GM23338 (cell line): ENCODE measurements around the gene MIR17HG. TPM values are rescaled to one million over a fixed set of nuclear protein-coding genes. Genes with fewer than 3 reads are reported as not detected.

Experiments
- ATAC-seq: fragments of 200-7000 bp; cut with Tn5 transposase; 3 replicates; pipeline ENCODE4 v1.9.1; 2020
- DNase-seq: peaks from one replicate; pipeline ENCODE4 v3.0.0-alpha.2; 2015; ENCODE audit warnings: low spot score
- H2AFZ ChIP-seq: fragments of 200-600 bp; sonication (generic); 2 replicates; pipeline ENCODE4 v1.8.0; 2016; ENCODE audit warnings: antibody characterized with exemption, mild to moderate bottlenecking, moderate library complexity
- H3F3A ChIP-seq: fragments of 200-600 bp; sonication (generic); replicated peaks from 2 replicates; pipeline ENCODE4 v1.8.0; 2017; ENCODE audit warnings: antibody characterized with exemption, mixed run types, low read depth
- H3K27ac ChIP-seq: fragments of 200-600 bp; sonication (generic); 2 replicates; pipeline ENCODE4 v1.6.1; 2016; ENCODE audit warnings: low read depth
- H3K27me3 ChIP-seq: fragments of 200-600 bp; sonication (generic); 2 replicates; pipeline ENCODE4 v1.8.0; 2016; ENCODE audit warnings: mild to moderate bottlenecking, mixed run types, moderate library complexity; ENCODE audit not compliant: insufficient read depth
- H3K36me3 ChIP-seq: fragments of 200-600 bp; sonication (generic); 2 replicates; pipeline ENCODE4 v1.8.0; 2016; ENCODE audit warnings: mild to moderate bottlenecking; ENCODE audit not compliant: insufficient read depth
- H3K4me1 ChIP-seq: fragments of 200-600 bp; sonication (generic); 2 replicates; pipeline ENCODE4 v1.8.0; 2016; ENCODE audit warnings: mild to moderate bottlenecking, moderate library complexity; ENCODE audit not compliant: insufficient read depth
- H3K4me2 ChIP-seq: fragments of 200-600 bp; sonication (generic); 2 replicates; pipeline ENCODE4 v1.7.1; 2017; ENCODE audit warnings: mixed run types
- H3K4me3 ChIP-seq: fragments of 200-600 bp; sonication (generic); 2 replicates; pipeline ENCODE4 v1.6.1; 2016; ENCODE audit warnings: mixed run types
- H3K79me2 ChIP-seq: fragments of 200-600 bp; sonication (generic); replicated peaks from 2 replicates; pipeline ENCODE4 v1.8.0; 2017; ENCODE audit warnings: mild to moderate bottlenecking; ENCODE audit not compliant: insufficient read depth
- H3K9me2 ChIP-seq: fragments of 200-600 bp; sonication (generic); 2 replicates; pipeline ENCODE4 v1.8.0; 2017; ENCODE audit not compliant: insufficient read depth
- H4K20me1 ChIP-seq: fragments of 200-600 bp; sonication (generic); replicated peaks from 2 replicates; pipeline ENCODE4 v1.8.0; 2017; ENCODE audit warnings: mild to moderate bottlenecking; ENCODE audit not compliant: insufficient read depth
- H3K27ac Mint-ChIP-seq: 2 replicates; pipeline ENCODE4 v1.8.0; 2020; ENCODE audit warnings: inconsistent platforms, mild to moderate bottlenecking, moderate library complexity, mixed read lengths
- H3K27me3 Mint-ChIP-seq: 3 replicates; pipeline ENCODE4 v1.8.0; 2022; ENCODE audit warnings: low read depth, mild to moderate bottlenecking, moderate library complexity, mixed read lengths, inconsistent platforms; ENCODE audit not compliant: insufficient read depth, poor library complexity
- H3K36me3 Mint-ChIP-seq: 3 replicates; pipeline ENCODE4 v1.8.0; 2021; ENCODE audit warnings: low read depth, mild to moderate bottlenecking, inconsistent platforms, moderate library complexity, mixed read lengths
- H3K4me1 Mint-ChIP-seq: 3 replicates; pipeline ENCODE4 v1.8.0; 2020; ENCODE audit warnings: mild to moderate bottlenecking, inconsistent platforms, mixed read lengths
- H3K4me3 Mint-ChIP-seq: 3 replicates; pipeline ENCODE4 v1.8.0; 2021; ENCODE audit warnings: moderate library complexity, mild to moderate bottlenecking, inconsistent platforms, mixed read lengths
- H3K9me3 Mint-ChIP-seq: 3 replicates; pipeline ENCODE4 v1.8.0; 2020; ENCODE audit warnings: moderate library complexity, mild to moderate bottlenecking, inconsistent platforms, mixed read lengths
- CREB1 ChIP-seq: fragments of 250-450 bp; sonication (Bioruptor Pico); IDR thresholded peaks from 2 replicates; pipeline ENCODE4 v1.5.0; 2020; ENCODE audit warnings: low read depth, mild to moderate bottlenecking, moderate library complexity
- EZH2 ChIP-seq: fragments of 200-600 bp; sonication (generic); IDR thresholded peaks from one replicate; pipeline ENCODE4 v1.8.0; 2017; ENCODE audit warnings: antibody characterized with exemption, mild to moderate bottlenecking, low read depth; ENCODE audit not compliant: unreplicated experiment
- EZH2phosphoT487 ChIP-seq: fragments of 200-600 bp; sonication (generic); IDR thresholded peaks from one replicate; pipeline ENCODE4 v1.8.1; 2018; ENCODE audit warnings: antibody characterized with exemption; ENCODE audit not compliant: unreplicated experiment
- JUNB ChIP-seq: IDR thresholded peaks from one replicate; pipeline ENCODE4 v1.6.1; 2016; ENCODE audit warnings: antibody characterized with exemption; ENCODE audit not compliant: unreplicated experiment
- NANOG ChIP-seq: IDR thresholded peaks from 2 replicates; pipeline ENCODE4 v1.6.1; 2016; ENCODE audit warnings: antibody characterized with exemption, borderline replicate concordance
- POLR2AphosphoS5 ChIP-seq: IDR thresholded peaks from 2 replicates; pipeline ENCODE4 v1.6.1; 2016; ENCODE audit warnings: antibody characterized with exemption, low read depth
- STAT1 ChIP-seq: IDR thresholded peaks from one replicate; pipeline ENCODE4 v1.6.1; 2016; ENCODE audit warnings: antibody characterized with exemption; ENCODE audit not compliant: unreplicated experiment
- ZNF114 ChIP-seq: fragments of 250-450 bp; sonication (Bioruptor Pico); IDR thresholded peaks from 2 replicates; pipeline ENCODE4 v1.5.0; 2020; ENCODE audit warnings: mild to moderate bottlenecking, moderate library complexity
- ZNF331 ChIP-seq: fragments of 250-450 bp; sonication (Bioruptor Pico); IDR thresholded peaks from 2 replicates; pipeline ENCODE4 v1.5.0; 2020; ENCODE audit warnings: low read depth, mild to moderate bottlenecking, moderate library complexity
- polyA plus RNA-seq: library from polyadenylated mRNA; unstranded; fragments of >200 nt; fragmentation: Nextera tagmentation; extraction: Ambion mirVana; gene quantifications from 2 replicates; pipeline ENCODE4 v1.2.1, GENCODE V29; 2016
- total RNA-seq: library from RNA; depleted of rRNA; stranded (reverse); fragments of >200 nt; shearing (Covaris generic); gene quantifications from 2 replicates; pipeline ENCODE4 v1.2.3, GENCODE V29; 2014
- TF ChIP-seq, protein P1 (sequence below): IDR thresholded peaks from 2 replicates; pipeline ENCODE4 v1.6.1; 2016; ENCODE audit warnings: antibody characterized with exemption
- TF ChIP-seq, protein P2 (sequence below), 2 experiments: fragments of 200-600 bp in 1 of 2; sonication (generic) in 1 of 2; conservative IDR thresholded peaks; 2 replicates each; pipeline versions ENCODE4 v1.5.1 to v1.6.1; 2016 to 2017; ENCODE audit warnings: antibody characterized with exemption in 2 of 2, low read depth in 2 of 2, mild to moderate bottlenecking in 2 of 2, moderate library complexity in 1 of 2
- TF ChIP-seq, protein P3 (sequence below): fragments of 250-450 bp; sonication (Bioruptor Pico); IDR thresholded peaks from 2 replicates; pipeline ENCODE4 v1.5.0; 2020; ENCODE audit warnings: mild to moderate bottlenecking, moderate library complexity
- TF ChIP-seq, protein P4 (sequence below): IDR thresholded peaks from one replicate; pipeline ENCODE4 v1.6.1; 2018; ENCODE audit warnings: antibody characterized with exemption; ENCODE audit not compliant: unreplicated experiment

MIR17HG gene
- total and polyA plus RNA-seq, 2 experiments from 2014 or later = 14.8 to 46.0 TPM

DNA sequence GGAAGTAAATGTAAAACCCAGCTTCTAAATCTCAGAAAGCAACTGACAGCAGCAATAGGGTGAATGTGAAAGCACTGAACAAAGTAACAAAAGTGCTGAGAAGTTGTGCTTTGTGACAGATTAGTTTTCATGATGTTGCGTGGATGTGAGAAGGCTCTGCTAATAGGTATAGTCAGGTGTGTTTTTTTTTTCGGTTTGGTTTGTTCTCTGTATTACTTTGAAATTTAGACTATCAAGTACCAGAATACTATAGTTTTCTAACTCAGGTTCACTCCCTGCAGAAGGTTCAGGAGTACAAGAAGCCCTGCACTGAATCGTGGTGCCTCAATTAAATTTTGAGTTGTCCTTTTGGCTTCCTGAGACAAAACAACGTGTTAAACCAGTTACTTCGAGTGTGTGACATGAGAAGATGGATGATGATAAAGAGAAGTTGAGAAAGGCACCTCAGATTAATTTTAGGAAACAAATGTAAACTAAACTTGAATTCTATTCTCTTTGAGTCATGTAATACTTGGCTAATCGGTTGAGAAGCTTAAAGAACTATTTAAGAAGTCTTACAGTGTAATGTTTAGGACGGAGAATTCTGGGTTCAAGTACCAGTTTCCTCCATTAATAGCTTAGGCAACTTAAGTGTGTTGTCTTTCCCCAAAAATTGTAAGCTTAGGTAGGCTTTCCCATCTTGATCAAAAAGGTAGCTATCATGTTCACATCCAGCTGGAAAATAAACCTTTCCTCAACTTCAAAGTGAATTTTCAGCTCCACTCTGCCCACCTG is 10.3 kb downstream of the MIR17HG start:
- Histone ChIP-seq H3K27me3 (no peaks in the 10 kb centered on the region), H4K20me1 (peaks cover 49% of the 10 kb centered on the region), H3K36me3 (peaks cover 40% of the 10 kb centered on the region; the same call in 1 of the 2 replicates), H3K4me2 (no peak overlapping the region), H3K4me1 (no peaks in the 10 kb centered on the region; the same call in 1 of the 2 replicates), H3K4me3 (no peak overlapping the region), H3K27ac (peak overlapping the region; percentile 34), H3K79me2 (peaks cover 14% of the 10 kb centered on the region), H3K9me2 (no peaks in the 10 kb centered on the region), H3F3A (peaks cover 32% of the 10 kb centered on the region), H2AFZ (no peak overlapping the region)
- TF ChIP-seq EZH2phosphoT487 (no peak), ZNF331 (CRISPR knock-in tag) (no peak), STAT1 (no peak), EZH2 (no peak), NANOG (no peak), CREB1 (CRISPR knock-in tag) (no peak), POLR2AphosphoS5 (no peak; the same call in none of the 2 replicates), JUNB (no peak), ZNF114 (CRISPR knock-in tag) (no peak)
- TF ChIP-seq, protein P1, sequence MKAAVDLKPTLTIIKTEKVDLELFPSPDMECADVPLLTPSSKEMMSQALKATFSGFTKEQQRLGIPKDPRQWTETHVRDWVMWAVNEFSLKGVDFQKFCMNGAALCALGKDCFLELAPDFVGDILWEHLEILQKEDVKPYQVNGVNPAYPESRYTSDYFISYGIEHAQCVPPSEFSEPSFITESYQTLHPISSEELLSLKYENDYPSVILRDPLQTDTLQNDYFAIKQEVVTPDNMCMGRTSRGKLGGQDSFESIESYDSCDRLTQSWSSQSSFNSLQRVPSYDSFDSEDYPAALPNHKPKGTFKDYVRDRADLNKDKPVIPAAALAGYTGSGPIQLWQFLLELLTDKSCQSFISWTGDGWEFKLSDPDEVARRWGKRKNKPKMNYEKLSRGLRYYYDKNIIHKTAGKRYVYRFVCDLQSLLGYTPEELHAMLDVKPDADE = no peak
- TF ChIP-seq, protein P2, sequence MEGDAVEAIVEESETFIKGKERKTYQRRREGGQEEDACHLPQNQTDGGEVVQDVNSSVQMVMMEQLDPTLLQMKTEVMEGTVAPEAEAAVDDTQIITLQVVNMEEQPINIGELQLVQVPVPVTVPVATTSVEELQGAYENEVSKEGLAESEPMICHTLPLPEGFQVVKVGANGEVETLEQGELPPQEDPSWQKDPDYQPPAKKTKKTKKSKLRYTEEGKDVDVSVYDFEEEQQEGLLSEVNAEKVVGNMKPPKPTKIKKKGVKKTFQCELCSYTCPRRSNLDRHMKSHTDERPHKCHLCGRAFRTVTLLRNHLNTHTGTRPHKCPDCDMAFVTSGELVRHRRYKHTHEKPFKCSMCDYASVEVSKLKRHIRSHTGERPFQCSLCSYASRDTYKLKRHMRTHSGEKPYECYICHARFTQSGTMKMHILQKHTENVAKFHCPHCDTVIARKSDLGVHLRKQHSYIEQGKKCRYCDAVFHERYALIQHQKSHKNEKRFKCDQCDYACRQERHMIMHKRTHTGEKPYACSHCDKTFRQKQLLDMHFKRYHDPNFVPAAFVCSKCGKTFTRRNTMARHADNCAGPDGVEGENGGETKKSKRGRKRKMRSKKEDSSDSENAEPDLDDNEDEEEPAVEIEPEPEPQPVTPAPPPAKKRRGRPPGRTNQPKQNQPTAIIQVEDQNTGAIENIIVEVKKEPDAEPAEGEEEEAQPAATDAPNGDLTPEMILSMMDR (conservative IDR thresholded peaks at IDR 0.05; ENCODE audit: low read depth in 2 of 2) = no peak
- TF ChIP-seq, protein P3, sequence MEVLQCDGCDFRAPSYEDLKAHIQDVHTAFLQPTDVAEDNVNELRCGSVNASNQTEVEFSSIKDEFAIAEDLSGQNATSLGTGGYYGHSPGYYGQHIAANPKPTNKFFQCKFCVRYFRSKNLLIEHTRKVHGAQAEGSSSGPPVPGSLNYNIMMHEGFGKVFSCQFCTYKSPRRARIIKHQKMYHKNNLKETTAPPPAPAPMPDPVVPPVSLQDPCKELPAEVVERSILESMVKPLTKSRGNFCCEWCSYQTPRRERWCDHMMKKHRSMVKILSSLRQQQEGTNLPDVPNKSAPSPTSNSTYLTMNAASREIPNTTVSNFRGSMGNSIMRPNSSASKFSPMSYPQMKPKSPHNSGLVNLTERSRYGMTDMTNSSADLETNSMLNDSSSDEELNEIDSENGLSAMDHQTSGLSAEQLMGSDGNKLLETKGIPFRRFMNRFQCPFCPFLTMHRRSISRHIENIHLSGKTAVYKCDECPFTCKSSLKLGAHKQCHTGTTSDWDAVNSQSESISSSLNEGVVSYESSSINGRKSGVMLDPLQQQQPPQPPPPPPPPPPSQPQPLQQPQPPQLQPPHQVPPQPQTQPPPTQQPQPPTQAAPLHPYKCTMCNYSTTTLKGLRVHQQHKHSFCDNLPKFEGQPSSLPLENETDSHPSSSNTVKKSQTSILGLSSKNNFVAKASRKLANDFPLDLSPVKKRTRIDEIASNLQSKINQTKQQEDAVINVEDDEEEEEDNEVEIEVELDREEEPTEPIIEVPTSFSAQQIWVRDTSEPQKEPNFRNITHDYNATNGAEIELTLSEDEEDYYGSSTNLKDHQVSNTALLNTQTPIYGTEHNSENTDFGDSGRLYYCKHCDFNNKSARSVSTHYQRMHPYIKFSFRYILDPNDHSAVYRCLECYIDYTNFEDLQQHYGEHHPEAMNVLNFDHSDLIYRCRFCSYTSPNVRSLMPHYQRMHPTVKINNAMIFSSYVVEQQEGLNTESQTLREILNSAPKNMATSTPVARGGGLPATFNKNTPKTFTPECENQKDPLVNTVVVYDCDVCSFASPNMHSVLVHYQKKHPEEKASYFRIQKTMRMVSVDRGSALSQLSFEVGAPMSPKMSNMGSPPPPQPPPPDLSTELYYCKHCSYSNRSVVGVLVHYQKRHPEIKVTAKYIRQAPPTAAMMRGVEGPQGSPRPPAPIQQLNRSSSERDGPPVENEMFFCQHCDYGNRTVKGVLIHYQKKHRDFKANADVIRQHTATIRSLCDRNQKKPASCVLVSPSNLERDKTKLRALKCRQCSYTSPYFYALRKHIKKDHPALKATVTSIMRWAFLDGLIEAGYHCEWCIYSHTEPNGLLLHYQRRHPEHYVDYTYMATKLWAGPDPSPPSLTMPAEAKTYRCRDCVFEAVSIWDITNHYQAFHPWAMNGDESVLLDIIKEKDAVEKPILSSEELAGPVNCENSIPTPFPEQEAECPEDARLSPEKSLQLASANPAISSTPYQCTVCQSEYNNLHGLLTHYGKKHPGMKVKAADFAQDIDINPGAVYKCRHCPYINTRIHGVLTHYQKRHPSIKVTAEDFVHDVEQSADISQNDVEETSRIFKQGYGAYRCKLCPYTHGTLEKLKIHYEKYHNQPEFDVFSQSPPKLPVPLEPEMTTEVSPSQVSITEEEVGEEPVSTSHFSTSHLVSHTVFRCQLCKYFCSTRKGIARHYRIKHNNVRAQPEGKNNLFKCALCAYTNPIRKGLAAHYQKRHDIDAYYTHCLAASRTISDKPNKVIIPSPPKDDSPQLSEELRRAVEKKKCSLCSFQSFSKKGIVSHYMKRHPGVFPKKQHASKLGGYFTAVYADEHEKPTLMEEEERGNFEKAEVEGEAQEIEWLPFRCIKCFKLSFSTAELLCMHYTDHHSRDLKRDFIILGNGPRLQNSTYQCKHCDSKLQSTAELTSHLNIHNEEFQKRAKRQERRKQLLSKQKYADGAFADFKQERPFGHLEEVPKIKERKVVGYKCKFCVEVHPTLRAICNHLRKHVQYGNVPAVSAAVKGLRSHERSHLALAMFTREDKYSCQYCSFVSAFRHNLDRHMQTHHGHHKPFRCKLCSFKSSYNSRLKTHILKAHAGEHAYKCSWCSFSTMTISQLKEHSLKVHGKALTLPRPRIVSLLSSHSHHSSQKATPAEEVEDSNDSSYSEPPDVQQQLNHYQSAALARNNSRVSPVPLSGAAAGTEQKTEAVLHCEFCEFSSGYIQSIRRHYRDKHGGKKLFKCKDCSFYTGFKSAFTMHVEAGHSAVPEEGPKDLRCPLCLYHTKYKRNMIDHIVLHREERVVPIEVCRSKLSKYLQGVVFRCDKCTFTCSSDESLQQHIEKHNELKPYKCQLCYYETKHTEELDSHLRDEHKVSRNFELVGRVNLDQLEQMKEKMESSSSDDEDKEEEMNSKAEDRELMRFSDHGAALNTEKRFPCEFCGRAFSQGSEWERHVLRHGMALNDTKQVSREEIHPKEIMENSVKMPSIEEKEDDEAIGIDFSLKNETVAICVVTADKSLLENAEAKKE (CRISPR knock-in tag) = no peak
- TF ChIP-seq, protein P4, sequence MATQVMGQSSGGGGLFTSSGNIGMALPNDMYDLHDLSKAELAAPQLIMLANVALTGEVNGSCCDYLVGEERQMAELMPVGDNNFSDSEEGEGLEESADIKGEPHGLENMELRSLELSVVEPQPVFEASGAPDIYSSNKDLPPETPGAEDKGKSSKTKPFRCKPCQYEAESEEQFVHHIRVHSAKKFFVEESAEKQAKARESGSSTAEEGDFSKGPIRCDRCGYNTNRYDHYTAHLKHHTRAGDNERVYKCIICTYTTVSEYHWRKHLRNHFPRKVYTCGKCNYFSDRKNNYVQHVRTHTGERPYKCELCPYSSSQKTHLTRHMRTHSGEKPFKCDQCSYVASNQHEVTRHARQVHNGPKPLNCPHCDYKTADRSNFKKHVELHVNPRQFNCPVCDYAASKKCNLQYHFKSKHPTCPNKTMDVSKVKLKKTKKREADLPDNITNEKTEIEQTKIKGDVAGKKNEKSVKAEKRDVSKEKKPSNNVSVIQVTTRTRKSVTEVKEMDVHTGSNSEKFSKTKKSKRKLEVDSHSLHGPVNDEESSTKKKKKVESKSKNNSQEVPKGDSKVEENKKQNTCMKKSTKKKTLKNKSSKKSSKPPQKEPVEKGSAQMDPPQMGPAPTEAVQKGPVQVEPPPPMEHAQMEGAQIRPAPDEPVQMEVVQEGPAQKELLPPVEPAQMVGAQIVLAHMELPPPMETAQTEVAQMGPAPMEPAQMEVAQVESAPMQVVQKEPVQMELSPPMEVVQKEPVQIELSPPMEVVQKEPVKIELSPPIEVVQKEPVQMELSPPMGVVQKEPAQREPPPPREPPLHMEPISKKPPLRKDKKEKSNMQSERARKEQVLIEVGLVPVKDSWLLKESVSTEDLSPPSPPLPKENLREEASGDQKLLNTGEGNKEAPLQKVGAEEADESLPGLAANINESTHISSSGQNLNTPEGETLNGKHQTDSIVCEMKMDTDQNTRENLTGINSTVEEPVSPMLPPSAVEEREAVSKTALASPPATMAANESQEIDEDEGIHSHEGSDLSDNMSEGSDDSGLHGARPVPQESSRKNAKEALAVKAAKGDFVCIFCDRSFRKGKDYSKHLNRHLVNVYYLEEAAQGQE = no peak
- peak overlapping the region; percentile 21; the same call in 1 of the 2 replicates for H3K27ac Mint-ChIP-seq
- DNase-seq = no peak
- ATAC-seq = no peak
- H3K9me3 Mint-ChIP-seq = no peaks in the 10 kb centered on the region; the same call in 2 of the 3 replicates
- peaks cover 62% of the 10 kb centered on the region for H3K36me3 Mint-ChIP-seq
- no peak overlapping the region for H3K4me3 Mint-ChIP-seq
- H3K4me1 Mint-ChIP-seq = peaks cover 22% of the 10 kb centered on the region; the same call in 2 of the 3 replicates
- peaks cover 10% of the 10 kb centered on the region for H3K27me3 Mint-ChIP-seq
